GM19239 (cell line): ENCODE data around the gene TMIGD3.
"Not testable (repeated sequence)": the region's sequence is repeated elsewhere in the genome, so short reads cannot be mapped to it uniquely, and the experiment has no call there.

Source experiments
- DNase-seq: peaks from one replicate; pipeline ENCODE4 v3.0.0; 2011; ENCODE audit warnings: low spot score; ENCODE audit not compliant: insufficient read length
- FAIRE-seq: peaks from 2 replicates; lab custom pipeline; 2011; peaks lifted over from hg19 to GRCh38; lab: Jason Lieb, UNC

TMIGD3 gene

GRCh38 chr1:111503585-111504060 lies at the start of gene TMIGD3, which contains the start of gene ADORA3:
TMIGD3 (minus strand) TSS chr1:111503633; CDS start chr1:111503354, 279 bp downstream.
ADORA3 (minus strand) TSS chr1:111503633; CDS start chr1:111503354, 279 bp downstream.
- DNase-seq (no peak), FAIRE-seq (peak; percentile 67)

- DNase-seq: no peak
These were observed 49.8 kb upstream of the TMIGD3 start for GRCh38 chr1:111553196-111553595.

GRCh38 chr1:111552587-111552986 lies 49.2 kb upstream of the TMIGD3 start:
- no peak for FAIRE-seq
- DNase-seq: no peak

More at GRCh38 chr1:111553196-111553595, 49.8 kb upstream of the TMIGD3 start:
- no peak for FAIRE-seq

- FAIRE-seq (no peak), DNase-seq (no peak)
These were observed 48.4 kb upstream of the TMIGD3 start for GRCh38 chr1:111551623-111552411.

- not testable (repeated sequence) for FAIRE-seq, DNase-seq
These were observed 44.4 kb upstream of the TMIGD3 start for GRCh38 chr1:111547786-111548185.

GRCh38 chr1:111542187-111542586 lies 38.8 kb upstream of the TMIGD3 start:
- FAIRE-seq (no peak), DNase-seq (no peak)

GRCh38 chr1:111541721-111542120 lies 38.3 kb upstream of the TMIGD3 start:
- DNase-seq (no peak), FAIRE-seq (no peak)

- FAIRE-seq (no peak), DNase-seq (no peak)
These were observed 37.5 kb upstream of the TMIGD3 start for GRCh38 chr1:111540928-111541327.

GRCh38 chr1:111538343-111539025 lies 35.1 kb upstream of the TMIGD3 start:
- DNase-seq: no peak
- FAIRE-seq: no peak

- no peak for FAIRE-seq
- DNase-seq: no peak
These were observed 32.1 kb upstream of the TMIGD3 start for GRCh38 chr1:111535256-111536191.

- FAIRE-seq: no peak
These were observed 16.6 kb upstream of the TMIGD3 start for GRCh38 chr1:111520053-111520452.

GRCh38 chr1:111517469-111518225 lies 14.2 kb upstream of the TMIGD3 start:
- DNase-seq: no peak
- FAIRE-seq: peak; percentile 69

More at GRCh38 chr1:111520053-111520452, 16.6 kb upstream of the TMIGD3 start:
- DNase-seq: no peak

- FAIRE-seq (peak; percentile 74), DNase-seq (no peak)
These were observed 12.6 kb upstream of the TMIGD3 start for GRCh38 chr1:111516005-111516535.

GRCh38 chr1:111515291-111516004 lies 12.0 kb upstream of the TMIGD3 start:
- no peak for FAIRE-seq

GRCh38 chr1:111513410-111514020 lies 10.1 kb upstream of the TMIGD3 start:
- no peak for DNase-seq
- FAIRE-seq: no peak

More at GRCh38 chr1:111515291-111516004, 12.0 kb upstream of the TMIGD3 start:
- no peak for DNase-seq

GRCh38 chr1:111512931-111513330 lies 9.5 kb upstream of the TMIGD3 start:
- DNase-seq (no peak), FAIRE-seq (no peak)

GRCh38 chr1:111512132-111512889 lies 8.9 kb upstream of the TMIGD3 start:
- no peak for DNase-seq
- no peak for FAIRE-seq
